HepG2 (cell line): ENCODE results near the gene LOXL3. TPM values are rescaled to one million over a fixed set of nuclear protein-coding genes. Genes with fewer than 3 reads are reported as not detected.

Experiments used
- HCFC1 ChIP-seq: fragments of 150-350 bp; IDR thresholded peaks from 2 replicates; pipeline ENCODE4 v1.6.1; 2014; ENCODE audit warnings: low read depth, low read length
- MAFF ChIP-seq: IDR thresholded peaks from 2 replicates; pipeline ENCODE4 v1.6.1; 2011; ENCODE audit warnings: low read depth, low read length, improper control_type of control experiment
- MIER2 ChIP-seq: IDR thresholded peaks from 2 replicates; pipeline ENCODE4 v1.6.1; 2016; ENCODE audit warnings: missing biosample characterization, missing genetic modification reagents
- NR1H2 ChIP-seq: sonication (generic); formaldehyde crosslinking; IDR thresholded peaks from 2 replicates; pipeline ENCODE4 v1.8.1; 2022; ENCODE audit warnings: low read depth, missing genetic modification reagents, borderline replicate concordance
- RORA ChIP-seq: sonication (generic); formaldehyde crosslinking; IDR thresholded peaks from 2 replicates; pipeline ENCODE4 v1.5.0; 2020; ENCODE audit warnings: mild to moderate bottlenecking, missing genetic modification reagents, moderate library complexity
- RXRA ChIP-seq: sonication (generic); formaldehyde crosslinking; IDR thresholded peaks from 2 replicates; pipeline ENCODE4 v1.5.1; 2020; ENCODE audit warnings: missing genetic modification reagents
- TCF7 ChIP-seq: sonication (generic); IDR thresholded peaks from 2 replicates; pipeline ENCODE4 v1.6.1; 2016; ENCODE audit warnings: antibody characterized with exemption, low read depth
- TFDP1 ChIP-seq: IDR thresholded peaks from 2 replicates; pipeline ENCODE4 v1.6.1; 2016; ENCODE audit warnings: missing compliant biosample characterization, missing genetic modification reagents, borderline replicate concordance
- UBTF ChIP-seq: sonication (generic); formaldehyde crosslinking; IDR thresholded peaks from 2 replicates; pipeline ENCODE4 v1.4.0; 2020; ENCODE audit warnings: mild to moderate bottlenecking, missing genetic modification reagents
- ZBTB33 ChIP-seq: sonication (generic); formaldehyde crosslinking; IDR thresholded peaks from 2 replicates; pipeline ENCODE4 v1.4.0; 2020; ENCODE audit warnings: missing genetic modification reagents
- ZNF451 ChIP-seq: sonication (generic); formaldehyde crosslinking; IDR thresholded peaks from 2 replicates; pipeline ENCODE4 v1.5.0; 2020; ENCODE audit warnings: mild to moderate bottlenecking, missing genetic modification reagents
- ZNF562 ChIP-seq: sonication (generic); formaldehyde crosslinking; IDR thresholded peaks from 2 replicates; pipeline ENCODE4 v1.8.0; 2022; ENCODE audit warnings: missing genetic modification reagents, borderline replicate concordance
- polyA plus RNA-seq, 8 experiments: library from polyadenylated mRNA; depleted of rRNA in 3 of 8; stranded (reverse) in 7 of 8; unstranded in 1 of 8; fragments of >200 nt; fragmentation: Illumina TruSeq in 4 of 8; extraction: Trizol in 4 of 8; gene quantifications; 2 replicates each; pipeline versions ENCODE4 v1.2.1 to v1.2.3, GENCODE V29; 2011 to 2016; ENCODE audit warnings: low read depth in 4 of 8, missing spikeins in 1 of 8, mixed read lengths in 1 of 8; ENCODE audit not compliant: insufficient read depth in 1 of 8
- total RNA-seq, 5 experiments: library from RNA; depleted of rRNA; stranded (reverse); fragments of >200 nt; fragmentation: Illumina TruSeq; extraction: Trizol; gene quantifications; 2 replicates each; pipeline ENCODE4 v1.2.3, GENCODE V29; 2016; ENCODE audit warnings: low read depth in 1 of 5
- TF ChIP-seq, protein P1 (sequence below): sonication (generic); formaldehyde crosslinking; IDR thresholded peaks from 2 replicates; pipeline ENCODE4 v1.4.0; 2020; ENCODE audit warnings: missing genetic modification reagents, borderline replicate concordance
- TF ChIP-seq, protein P2 (sequence below): sonication (generic); formaldehyde crosslinking; IDR thresholded peaks from 2 replicates; pipeline ENCODE4 v1.4.0; 2020; ENCODE audit warnings: mild to moderate bottlenecking, missing genetic modification reagents, borderline replicate concordance
- TF ChIP-seq, protein P3 (sequence below): IDR thresholded peaks from 2 replicates; pipeline ENCODE4 v1.6.1; 2018; ENCODE audit warnings: missing genetic modification reagents

LOXL3 gene
- total and polyA plus RNA-seq, 2 of the 13 experiments (the other 11 are each of a cell fraction or from before 2014, with no cell fraction given), result 0.55 to 6.5 TPM

DNA sequence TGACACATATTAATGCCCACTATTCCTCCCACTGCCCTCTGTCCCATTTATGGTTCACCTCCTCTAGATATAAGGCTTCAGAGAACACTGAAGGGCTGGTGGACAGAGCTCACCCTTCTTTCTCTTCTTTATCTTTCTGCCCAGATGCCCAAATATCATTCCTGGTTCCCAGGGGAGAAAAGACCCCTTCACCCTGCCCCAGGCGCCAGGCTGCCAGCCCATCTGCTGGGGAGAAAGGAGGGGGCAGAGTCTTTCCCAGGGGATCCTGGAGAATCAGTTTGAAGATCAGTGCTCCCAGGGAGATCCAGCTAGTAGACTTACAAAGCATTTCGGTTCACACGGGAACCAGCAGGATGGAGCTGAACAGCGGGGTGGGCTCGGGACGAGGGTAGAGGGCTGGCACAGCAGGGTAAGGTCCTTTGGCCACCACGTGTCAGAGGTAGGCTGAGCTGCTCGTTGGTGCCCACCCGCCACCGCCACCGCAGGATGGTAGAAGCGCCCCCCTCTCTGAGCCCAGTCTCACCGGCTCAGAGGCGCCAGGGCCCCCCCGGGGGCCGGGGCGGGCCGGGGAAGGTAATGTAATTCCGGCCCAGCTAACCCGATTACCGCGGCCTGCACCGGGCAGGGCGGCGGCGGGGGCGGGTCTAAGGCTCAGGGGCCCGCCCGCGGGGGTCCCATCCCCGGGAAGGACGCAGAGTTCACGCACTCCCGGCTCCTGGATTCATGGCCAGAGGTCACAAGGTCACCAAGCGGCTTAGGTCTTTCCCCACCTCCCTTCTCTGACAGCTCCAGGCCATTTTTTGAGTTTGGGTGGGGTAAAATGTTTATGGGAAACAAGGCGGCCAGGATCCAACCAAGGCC lies 40.8 kb downstream of the LOXL3 start (continued):
- TF ChIP-seq, protein P1, sequence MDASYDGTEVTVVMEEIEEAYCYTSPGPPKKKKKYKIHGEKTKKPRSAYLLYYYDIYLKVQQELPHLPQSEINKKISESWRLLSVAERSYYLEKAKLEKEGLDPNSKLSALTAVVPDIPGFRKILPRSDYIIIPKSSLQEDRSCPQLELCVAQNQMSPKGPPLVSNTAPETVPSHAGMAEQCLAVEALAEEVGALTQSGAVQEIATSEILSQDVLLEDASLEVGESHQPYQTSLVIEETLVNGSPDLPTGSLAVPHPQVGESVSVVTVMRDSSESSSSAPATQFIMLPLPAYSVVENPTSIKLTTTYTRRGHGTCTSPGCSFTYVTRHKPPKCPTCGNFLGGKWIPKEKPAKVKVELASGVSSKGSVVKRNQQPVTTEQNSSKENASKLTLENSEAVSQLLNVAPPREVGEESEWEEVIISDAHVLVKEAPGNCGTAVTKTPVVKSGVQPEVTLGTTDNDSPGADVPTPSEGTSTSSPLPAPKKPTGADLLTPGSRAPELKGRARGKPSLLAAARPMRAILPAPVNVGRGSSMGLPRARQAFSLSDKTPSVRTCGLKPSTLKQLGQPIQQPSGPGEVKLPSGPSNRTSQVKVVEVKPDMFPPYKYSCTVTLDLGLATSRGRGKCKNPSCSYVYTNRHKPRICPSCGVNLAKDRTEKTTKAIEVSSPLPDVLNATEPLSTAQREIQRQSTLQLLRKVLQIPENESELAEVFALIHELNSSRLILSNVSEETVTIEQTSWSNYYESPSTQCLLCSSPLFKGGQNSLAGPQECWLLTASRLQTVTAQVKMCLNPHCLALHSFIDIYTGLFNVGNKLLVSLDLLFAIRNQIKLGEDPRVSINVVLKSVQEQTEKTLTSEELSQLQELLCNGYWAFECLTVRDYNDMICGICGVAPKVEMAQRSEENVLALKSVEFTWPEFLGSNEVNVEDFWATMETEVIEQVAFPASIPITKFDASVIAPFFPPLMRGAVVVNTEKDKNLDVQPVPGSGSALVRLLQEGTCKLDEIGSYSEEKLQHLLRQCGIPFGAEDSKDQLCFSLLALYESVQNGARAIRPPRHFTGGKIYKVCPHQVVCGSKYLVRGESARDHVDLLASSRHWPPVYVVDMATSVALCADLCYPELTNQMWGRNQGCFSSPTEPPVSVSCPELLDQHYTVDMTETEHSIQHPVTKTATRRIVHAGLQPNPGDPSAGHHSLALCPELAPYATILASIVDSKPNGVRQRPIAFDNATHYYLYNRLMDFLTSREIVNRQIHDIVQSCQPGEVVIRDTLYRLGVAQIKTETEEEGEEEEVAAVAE (CRISPR knock-in tag), result 0 out of 2 replicates have a peak, but pooled peaks have one; percentile 23
- TF ChIP-seq, protein P2, sequence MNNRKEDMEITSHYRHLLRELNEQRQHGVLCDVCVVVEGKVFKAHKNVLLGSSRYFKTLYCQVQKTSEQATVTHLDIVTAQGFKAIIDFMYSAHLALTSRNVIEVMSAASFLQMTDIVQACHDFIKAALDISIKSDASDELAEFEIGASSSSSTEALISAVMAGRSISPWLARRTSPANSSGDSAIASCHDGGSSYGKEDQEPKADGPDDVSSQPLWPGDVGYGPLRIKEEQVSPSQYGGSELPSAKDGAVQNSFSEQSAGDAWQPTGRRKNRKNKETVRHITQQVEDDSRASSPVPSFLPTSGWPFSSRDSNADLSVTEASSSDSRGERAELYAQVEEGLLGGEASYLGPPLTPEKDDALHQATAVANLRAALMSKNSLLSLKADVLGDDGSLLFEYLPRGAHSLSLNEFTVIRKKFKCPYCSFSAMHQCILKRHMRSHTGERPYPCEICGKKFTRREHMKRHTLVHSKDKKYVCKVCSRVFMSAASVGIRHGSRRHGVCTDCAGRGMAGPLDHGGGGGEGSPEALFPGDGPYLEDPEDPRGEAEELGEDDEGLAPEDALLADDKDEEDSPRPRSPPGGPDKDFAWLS (CRISPR knock-in tag), result no peak
- 0 out of 2 replicates have a peak, but pooled peaks have one; percentile 62 for TF ChIP-seq ZNF451 (CRISPR knock-in tag)
- no peak for TF ChIP-seq ZBTB33 (CRISPR knock-in tag)
- no peak for TF ChIP-seq MIER2
- no peak for TF ChIP-seq RORA (CRISPR knock-in tag)
- TF ChIP-seq UBTF, result peak; percentile 73
- no peak for TF ChIP-seq TCF7
- TF ChIP-seq ZNF562 (CRISPR knock-in tag), result 0 out of 2 replicates have a peak, but pooled peaks have one; percentile 10
- TF ChIP-seq NR1H2 (CRISPR knock-in tag), result no peak
- TF ChIP-seq HCFC1, result no peak
- TF ChIP-seq MAFF, result no peak
- TF ChIP-seq, protein P3, sequence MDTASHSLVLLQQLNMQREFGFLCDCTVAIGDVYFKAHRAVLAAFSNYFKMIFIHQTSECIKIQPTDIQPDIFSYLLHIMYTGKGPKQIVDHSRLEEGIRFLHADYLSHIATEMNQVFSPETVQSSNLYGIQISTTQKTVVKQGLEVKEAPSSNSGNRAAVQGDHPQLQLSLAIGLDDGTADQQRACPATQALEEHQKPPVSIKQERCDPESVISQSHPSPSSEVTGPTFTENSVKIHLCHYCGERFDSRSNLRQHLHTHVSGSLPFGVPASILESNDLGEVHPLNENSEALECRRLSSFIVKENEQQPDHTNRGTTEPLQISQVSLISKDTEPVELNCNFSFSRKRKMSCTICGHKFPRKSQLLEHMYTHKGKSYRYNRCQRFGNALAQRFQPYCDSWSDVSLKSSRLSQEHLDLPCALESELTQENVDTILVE (CRISPR knock-in tag), result no peak
- peak; percentile 19; the same call in 1 of the 2 replicates for TF ChIP-seq TFDP1
- peak; percentile 11; the same call in 1 of the 2 replicates for TF ChIP-seq RXRA
